H1 (cell line): ENCODE results near the gene SRM. TPM values are rescaled to one million over a fixed set of nuclear protein-coding genes. Genes with fewer than 3 reads are reported as not detected.

Experiments used
- ASH2L ChIP-seq: fragments of 200-600, 300-600 bp; sonication (generic); IDR thresholded peaks from one replicate; pipeline ENCODE4 v1.7.1; 2017; ENCODE audit warnings: low read length
- CEBPB ChIP-seq: IDR thresholded peaks from 2 replicates; pipeline ENCODE4 v1.6.1; 2012; ENCODE audit warnings: low read depth, low read length
- CHD7 ChIP-seq: fragments of 300-600 bp; sonication (generic); IDR thresholded peaks from 2 replicates; pipeline ENCODE4 v1.7.1; 2012; ENCODE audit warnings: low read length, moderate library complexity, mild to moderate bottlenecking, inconsistent platforms; ENCODE audit not compliant: insufficient replicate concordance
- CTCF ChIP-seq, 3 experiments: IDR thresholded peaks; 1 replicate in 2 of 3; 2 replicates in 1 of 3; pipeline versions ENCODE4 v1.5.1 to v1.6.1; 2011; ENCODE audit warnings: low read length in 3 of 3, mild to moderate bottlenecking in 3 of 3, inconsistent platforms in 2 of 3, low read depth in 1 of 3, moderate library complexity in 1 of 3; ENCODE audit not compliant: insufficient read depth in 1 of 3; ENCODE audit errors: control extremely low read depth in 1 of 3
- E2F6 ChIP-seq: IDR thresholded peaks from 2 replicates; pipeline ENCODE4 v1.6.1; 2012; ENCODE audit warnings: inconsistent platforms
- TAF1 ChIP-seq: IDR thresholded peaks from 2 replicates; pipeline ENCODE4 v1.6.1; 2011; ENCODE audit warnings: mild to moderate bottlenecking, low read depth, low read length
- polyA plus RNA-seq, 7 experiments: library from polyadenylated mRNA; depleted of rRNA in 3 of 7; stranded (reverse) in 5 of 7; unstranded in 2 of 7; fragments of >200 nt in 5 of 7; fragments of 200-250 nt in 2 of 7; gene quantifications; 1 replicate in 5 of 7; 2 replicates in 1 of 7; 4 replicates in 1 of 7; pipeline versions ENCODE4 v1.2.1 to v1.2.3, GENCODE V29; 2011 to 2013; ENCODE audit warnings: missing spikeins in 2 of 7, mixed read lengths in 2 of 7
- total RNA-seq: library from RNA; stranded (reverse); fragmentation: NEBNext Ultra II Directional; extraction: Animal tissue kit (Norgen Biotek cat#: 25700); gene quantifications from 2 replicates; pipeline ENCODE4 v1.2.1, GENCODE V29; 2021

The SRM gene
- total and polyA plus RNA-seq, 2 of the 8 experiments (the other 6 are each of a cell fraction or from before 2014, with no cell fraction given): 110 to 208 TPM

DNA sequence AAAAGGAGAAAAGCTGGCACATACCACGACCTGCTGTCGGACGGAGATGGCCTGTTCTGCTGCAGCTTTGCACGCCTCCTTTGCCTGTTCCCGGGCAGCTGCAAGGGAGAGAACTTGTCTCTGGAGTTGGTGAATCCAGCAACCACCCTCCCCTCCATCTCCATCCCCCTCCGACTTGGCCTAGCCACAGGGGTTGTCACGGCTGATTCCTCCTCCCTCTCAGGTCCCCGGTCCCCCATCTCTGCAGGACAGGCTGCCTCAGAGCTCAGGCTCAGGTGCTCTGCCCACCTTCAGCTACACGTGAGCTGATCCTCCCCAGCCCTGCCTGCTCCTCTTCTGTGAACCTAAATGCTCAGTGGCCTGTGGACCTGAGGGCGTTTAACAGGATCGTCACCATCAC, 11.1 kb upstream of the SRM start (continued):
- TF ChIP-seq CHD7: no peak
- TF ChIP-seq CTCF (IDR thresholded peaks at IDR 0.05; ENCODE audit: control extremely low read depth in 1 of 3, insufficient read depth in 1 of 3, low read depth in 1 of 3, low read length in 3 of 3): no peak
- TF ChIP-seq E2F6: no peak
- no peak for TF ChIP-seq CEBPB
- no peak for TF ChIP-seq TAF1
- no peak for TF ChIP-seq ASH2L
